GM19455 (cell line): ENCODE measurements around the gene AGO3.
"Not testable (repeated sequence)": the region's sequence is repeated elsewhere in the genome, so short reads cannot be mapped to it uniquely, and the experiment has no call there.

Experiments used
- ATAC-seq: cut with Tn5 transposase; IDR thresholded peaks from one replicate; pipeline ENCODE4 v1.9.1; 2021; ENCODE audit not compliant: unreplicated experiment

Gene AGO3

GRCh38 chr1:35924838-35925237, 6.1 kb upstream of the AGO3 start:
- no peak for ATAC-seq

- no peak for ATAC-seq
These were observed 5.2 kb upstream of the AGO3 start for GRCh38 chr1:35925741-35926140.

GRCh38 chr1:35927472-35927871, 3.4 kb upstream of the AGO3 start:
- no peak for ATAC-seq

GRCh38 chr1:35929730-35930592, 944 bp upstream of the AGO3 start:
- ATAC-seq: no peak

- peak; percentile 41 for ATAC-seq
These were observed 697 bp downstream of the AGO3 start for GRCh38 chr1:35931446-35932157.

- ATAC-seq: no peak
These were observed 1.3 kb downstream of the AGO3 start for GRCh38 chr1:35932158-35932636.

- no peak for ATAC-seq
These were observed 2.0 kb downstream of the AGO3 start for GRCh38 chr1:35932941-35933340.

- no peak for ATAC-seq
These were observed 4.8 kb downstream of the AGO3 start for GRCh38 chr1:35935442-35936388.

GRCh38 chr1:35936838-35937237, 5.9 kb downstream of the AGO3 start:
- ATAC-seq: no peak

GRCh38 chr1:35939484-35939883, 8.6 kb downstream of the AGO3 start:
- ATAC-seq: no peak

GRCh38 chr1:35945327-35945726, 14.4 kb downstream of the AGO3 start:
- no peak for ATAC-seq

GRCh38 chr1:35947547-35947946, 16.6 kb downstream of the AGO3 start:
- ATAC-seq: no peak

- ATAC-seq: no peak
These were observed 27.7 kb downstream of the AGO3 start for GRCh38 chr1:35958558-35958957.

- ATAC-seq: no peak
These were observed 28.4 kb downstream of the AGO3 start for GRCh38 chr1:35959304-35959703.

GRCh38 chr1:35962952-35963351, 32.0 kb downstream of the AGO3 start:
- ATAC-seq: no peak

GRCh38 chr1:35964277-35964676, 33.4 kb downstream of the AGO3 start:
- not testable (repeated sequence) for ATAC-seq

- ATAC-seq: no peak
These were observed 37.5 kb downstream of the AGO3 start for GRCh38 chr1:35968396-35968795.

GRCh38 chr1:35971601-35972000, 40.7 kb downstream of the AGO3 start:
- ATAC-seq: no peak

GRCh38 chr1:35972631-35973030, 41.7 kb downstream of the AGO3 start:
- not testable (repeated sequence) for ATAC-seq

- ATAC-seq: no peak
These were observed 49.2 kb downstream of the AGO3 start for GRCh38 chr1:35980090-35980489.

GRCh38 chr1:35988237-35988636, 57.3 kb downstream of the AGO3 start:
- no peak for ATAC-seq
